T-helper 9 cell (primary cell): ENCODE data around the gene TEX53.
A peak's percentile ranks its signal among the peaks of the same experiment; 100 is the strongest.

Experiments used
- DNase-seq: peaks from one replicate; pipeline ENCODE4 v3.0.0-alpha.2; 2020

TEX53 gene

GRCh38 chr9:114678795-114679194 is 21.2 kb upstream of the TEX53 start:
- no peak for DNase-seq

GRCh38 chr9:114678130-114678529 is 20.5 kb upstream of the TEX53 start:
- no peak for DNase-seq

GRCh38 chr9:114677418-114677817 is 19.8 kb upstream of the TEX53 start:
- no peak for DNase-seq

- no peak for DNase-seq
Measured at GRCh38 chr9:114676901-114677300, 19.3 kb upstream of the TEX53 start.

GRCh38 chr9:114674798-114675540 is 17.4 kb upstream of the TEX53 start:
- DNase-seq, result no peak

GRCh38 chr9:114674076-114674797 is 16.6 kb upstream of the TEX53 start:
- DNase-seq, result no peak

- DNase-seq, result no peak
Measured at GRCh38 chr9:114671605-114672004, 14.0 kb upstream of the TEX53 start.

- no peak for DNase-seq
Measured at GRCh38 chr9:114669961-114670360, 12.4 kb upstream of the TEX53 start.

GRCh38 chr9:114668146-114668545 is 10.5 kb upstream of the TEX53 start:
- DNase-seq, result no peak

GRCh38 chr9:114666851-114667250 is 9.2 kb upstream of the TEX53 start:
- DNase-seq, result no peak

GRCh38 chr9:114666401-114666800 is 8.8 kb upstream of the TEX53 start:
- DNase-seq, result no peak

GRCh38 chr9:114664181-114664580 is 6.6 kb upstream of the TEX53 start:
- DNase-seq, result no peak

GRCh38 chr9:114662081-114662989 is 4.7 kb upstream of the TEX53 start:
- peak; percentile 57 for DNase-seq

- no peak for DNase-seq
Measured at GRCh38 chr9:114656301-114656700, 1.3 kb downstream of the TEX53 start.

GRCh38 chr9:114655689-114656088 is 1.9 kb downstream of the TEX53 start:
- no peak for DNase-seq

- DNase-seq, result peak; percentile 81
Measured at GRCh38 chr9:114653556-114654159, 3.9 kb downstream of the TEX53 start.

- no peak for DNase-seq
Measured at GRCh38 chr9:114652776-114653555, 4.6 kb downstream of the TEX53 start.

- no peak for DNase-seq
Measured at GRCh38 chr9:114643896-114644295, 13.7 kb downstream of the TEX53 start.

GRCh38 chr9:114643001-114643400 is 14.6 kb downstream of the TEX53 start:
- DNase-seq, result no peak

- no peak for DNase-seq
Measured at GRCh38 chr9:114641967-114642366, 15.6 kb downstream of the TEX53 start.

- no peak for DNase-seq
Measured at GRCh38 chr9:114638404-114638803, 19.2 kb downstream of the TEX53 start.

- no peak for DNase-seq
Measured at GRCh38 chr9:114634387-114634786, 23.2 kb downstream of the TEX53 start.
